ENCODE results near the gene TRAPPC12. TPM values are rescaled to one million over a fixed set of nuclear protein-coding genes. Genes with fewer than 3 reads are reported as not detected.

TRAPPC12 gene
- total RNA-seq, 2 donors from 2014 or later: 98.2 to 103 TPM

DNA sequence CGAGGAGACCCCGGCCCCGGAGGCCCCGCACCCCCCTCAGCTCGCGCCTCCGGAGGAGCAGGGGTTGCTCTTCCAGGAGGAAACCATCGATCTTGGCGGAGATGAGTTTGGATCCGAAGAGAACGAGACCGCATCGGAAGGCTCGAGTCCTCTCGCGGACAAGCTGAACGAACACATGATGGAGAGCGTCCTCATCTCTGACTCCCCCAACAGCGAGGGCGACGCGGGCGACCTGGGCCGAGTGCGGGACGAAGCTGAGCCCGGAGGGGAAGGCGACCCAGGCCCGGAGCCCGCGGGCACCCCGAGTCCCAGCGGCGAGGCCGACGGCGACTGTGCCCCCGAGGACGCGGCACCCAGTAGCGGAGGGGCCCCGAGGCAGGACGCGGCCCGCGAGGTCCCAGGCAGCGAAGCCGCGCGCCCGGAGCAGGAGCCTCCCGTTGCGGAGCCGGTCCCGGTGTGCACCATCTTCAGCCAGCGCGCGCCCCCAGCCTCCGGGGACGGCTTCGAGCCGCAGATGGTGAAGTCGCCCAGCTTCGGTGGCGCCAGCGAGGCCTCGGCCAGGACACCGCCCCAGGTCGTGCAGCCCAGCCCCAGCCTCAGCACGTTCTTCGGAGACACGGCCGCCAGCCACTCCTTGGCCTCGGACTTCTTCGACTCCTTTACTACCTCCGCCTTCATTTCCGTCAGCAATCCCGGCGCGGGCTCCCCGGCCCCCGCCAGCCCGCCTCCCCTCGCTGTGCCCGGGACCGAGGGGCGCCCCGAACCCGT, 8.3 kb downstream of the TRAPPC12 start:
- H3K9ac ChIP-seq (ENCODE audit: extremely low read depth, low read length, poor library complexity, severe bottlenecking): no peak overlapping the region
- TF ChIP-seq, protein P1, sequence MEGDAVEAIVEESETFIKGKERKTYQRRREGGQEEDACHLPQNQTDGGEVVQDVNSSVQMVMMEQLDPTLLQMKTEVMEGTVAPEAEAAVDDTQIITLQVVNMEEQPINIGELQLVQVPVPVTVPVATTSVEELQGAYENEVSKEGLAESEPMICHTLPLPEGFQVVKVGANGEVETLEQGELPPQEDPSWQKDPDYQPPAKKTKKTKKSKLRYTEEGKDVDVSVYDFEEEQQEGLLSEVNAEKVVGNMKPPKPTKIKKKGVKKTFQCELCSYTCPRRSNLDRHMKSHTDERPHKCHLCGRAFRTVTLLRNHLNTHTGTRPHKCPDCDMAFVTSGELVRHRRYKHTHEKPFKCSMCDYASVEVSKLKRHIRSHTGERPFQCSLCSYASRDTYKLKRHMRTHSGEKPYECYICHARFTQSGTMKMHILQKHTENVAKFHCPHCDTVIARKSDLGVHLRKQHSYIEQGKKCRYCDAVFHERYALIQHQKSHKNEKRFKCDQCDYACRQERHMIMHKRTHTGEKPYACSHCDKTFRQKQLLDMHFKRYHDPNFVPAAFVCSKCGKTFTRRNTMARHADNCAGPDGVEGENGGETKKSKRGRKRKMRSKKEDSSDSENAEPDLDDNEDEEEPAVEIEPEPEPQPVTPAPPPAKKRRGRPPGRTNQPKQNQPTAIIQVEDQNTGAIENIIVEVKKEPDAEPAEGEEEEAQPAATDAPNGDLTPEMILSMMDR (conservative IDR thresholded peaks at IDR 0.05): no peak

DNA sequence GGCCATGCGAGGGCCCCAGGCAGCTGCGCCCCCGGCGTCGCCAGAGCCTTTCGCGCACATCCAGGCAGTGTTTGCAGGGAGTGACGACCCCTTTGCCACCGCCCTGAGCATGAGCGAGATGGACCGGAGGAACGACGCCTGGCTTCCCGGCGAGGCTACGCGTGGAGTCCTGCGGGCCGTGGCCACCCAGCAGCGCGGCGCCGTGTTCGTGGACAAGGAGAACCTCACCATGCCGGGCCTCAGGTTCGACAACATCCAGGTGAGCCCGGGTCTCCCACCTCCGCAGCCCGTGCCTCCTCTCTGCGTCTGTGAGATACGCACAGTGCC, 8.9 kb downstream of the TRAPPC12 start:
- Histone ChIP-seq H3K27me3 (ENCODE audit: control insufficient read depth, insufficient read depth, low read length, poor library complexity, severe bottlenecking) (no peaks in the 10 kb centered on the region), H3K9me3 (ENCODE audit: control insufficient read depth, low read length) (no peaks in the 10 kb centered on the region), H3K36me3 (ENCODE audit: control insufficient read depth, insufficient read depth, low read length) (peaks cover 34% of the 10 kb centered on the region), H3K27ac (ENCODE audit: low read depth, low read length) (no peak overlapping the region), H3K4me1 (ENCODE audit: control insufficient read depth, insufficient read depth, low read length) (no peaks in the 10 kb centered on the region), H3K9ac (ENCODE audit: extremely low read depth, low read length, poor library complexity, severe bottlenecking) (no peak overlapping the region), H3K4me3 (ENCODE audit: low read length) (no peak overlapping the region)
- TF ChIP-seq, protein P1 (conservative IDR thresholded peaks at IDR 0.05): no peak
- Mint-ChIP-seq H3K9me3 (no peaks in the 10 kb centered on the region), H3K4me1 (no peaks in the 10 kb centered on the region), H3K27ac (no peak overlapping the region), H3K27me3 (ENCODE audit: insufficient read depth) (no peaks in the 10 kb centered on the region), H3K36me3 (ENCODE audit: low read depth) (peaks cover 43% of the 10 kb centered on the region), H3K4me3 (no peak overlapping the region)
- 93 to 95% methylated on average over 27 to 31 of the region's 31 CpGs for WGBS, 2 experiments (ENCODE audit: insufficient coverage in 1 of 2, insufficient read length in 1 of 2)
- DNase-seq: no peak

More for the DNA sequence above, 8.3 kb downstream of the TRAPPC12 start:
- Mint-ChIP-seq H3K27ac (no peak overlapping the region), H3K27me3 (ENCODE audit: insufficient read depth) (no peaks in the 10 kb centered on the region), H3K36me3 (ENCODE audit: low read depth) (peaks cover 42% of the 10 kb centered on the region), H3K4me1 (no peaks in the 10 kb centered on the region), H3K4me3 (no peak overlapping the region), H3K9me3 (no peaks in the 10 kb centered on the region)
- DNase-seq: no peak
- no peaks in the 10 kb centered on the region for H3K4me1 ChIP-seq (ENCODE audit: control insufficient read depth, insufficient read depth, low read length)
- no peaks in the 10 kb centered on the region for H3K27me3 ChIP-seq (ENCODE audit: control insufficient read depth, insufficient read depth, low read length, poor library complexity, severe bottlenecking)
- H3K36me3 ChIP-seq (ENCODE audit: control insufficient read depth, insufficient read depth, low read length): peaks cover 34% of the 10 kb centered on the region
- H3K4me3 ChIP-seq (ENCODE audit: low read length): no peak overlapping the region
- 96 to 97% methylated on average over 56 to 89 of the region's 89 CpGs for WGBS, 2 experiments (ENCODE audit: insufficient coverage in 1 of 2, insufficient read length in 1 of 2)
- H3K27ac ChIP-seq (ENCODE audit: low read depth, low read length): no peak overlapping the region
- H3K9me3 ChIP-seq (ENCODE audit: control insufficient read depth, low read length): no peaks in the 10 kb centered on the region

DNA sequence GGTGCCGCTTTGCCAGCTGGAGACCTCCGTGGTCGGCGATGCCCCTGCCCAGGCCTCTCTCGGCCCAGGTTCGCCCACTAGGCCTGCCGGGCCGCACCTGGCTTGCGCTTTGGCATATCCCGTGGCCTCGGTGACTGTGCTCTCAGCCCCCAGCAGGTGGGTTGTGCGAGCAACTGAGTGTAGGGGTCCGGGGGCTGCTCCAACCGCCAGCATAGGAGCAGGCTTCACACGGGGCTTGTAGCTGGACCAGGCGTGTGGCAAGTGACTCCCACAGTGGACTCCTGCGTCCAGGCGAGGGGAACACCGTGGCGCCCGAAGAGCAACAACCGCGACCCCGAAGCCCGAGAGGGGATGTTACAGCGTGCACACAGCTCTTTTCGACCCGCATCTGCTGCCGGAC, 9.7 kb downstream of the TRAPPC12 start:
- H3K4me3 Mint-ChIP-seq: no peak overlapping the region
- H3K27me3 Mint-ChIP-seq (ENCODE audit: insufficient read depth): no peaks in the 10 kb centered on the region
- no peaks in the 10 kb centered on the region for H3K9me3 Mint-ChIP-seq
- H3K27ac ChIP-seq (ENCODE audit: low read depth, low read length): no peak overlapping the region
- H3K36me3 ChIP-seq (ENCODE audit: control insufficient read depth, insufficient read depth, low read length): peaks cover 41% of the 10 kb centered on the region
- no peak for DNase-seq
- peaks cover 48% of the 10 kb centered on the region for H3K36me3 Mint-ChIP-seq (ENCODE audit: low read depth)
- WGBS, 2 experiments (ENCODE audit: insufficient coverage in 1 of 2, insufficient read length in 1 of 2): 95 to 97% methylated on average over 23 to 29 of the region's 29 CpGs
- no peak overlapping the region for H3K9ac ChIP-seq (ENCODE audit: extremely low read depth, low read length, poor library complexity, severe bottlenecking)
- no peaks in the 10 kb centered on the region for H3K9me3 ChIP-seq (ENCODE audit: control insufficient read depth, low read length)
- no peaks in the 10 kb centered on the region for H3K4me1 ChIP-seq (ENCODE audit: control insufficient read depth, insufficient read depth, low read length)
- H3K4me3 ChIP-seq (ENCODE audit: low read length): no peak overlapping the region
- no peaks in the 10 kb centered on the region for H3K27me3 ChIP-seq (ENCODE audit: control insufficient read depth, insufficient read depth, low read length, poor library complexity, severe bottlenecking)
- no peaks in the 10 kb centered on the region for H3K4me1 Mint-ChIP-seq
- H3K27ac Mint-ChIP-seq: no peak overlapping the region
- TF ChIP-seq, protein P1 (conservative IDR thresholded peaks at IDR 0.05): no peak
